ENCODE data around the gene PLCB1. TPM values are rescaled to one million over a fixed set of nuclear protein-coding genes. Genes with fewer than 3 reads are reported as not detected.

The PLCB1 gene
- total and polyA plus RNA-seq, 2 donors (not counting 1 experiment from before 2014, with no cell fraction given), result 13.4 to 23.3 TPM

GRCh38 chr20:8133851-8134451, 1.9 kb downstream of the PLCB1 start:
- H2AFZ ChIP-seq (ENCODE audit: low read length), result no peak overlapping the region
- H3K27me3 ChIP-seq (ENCODE audit: control insufficient read depth, insufficient read depth, low read length), result no peaks in the 10 kb centered on the region
- TF ChIP-seq CTCF (conservative IDR thresholded peaks at IDR 0.05 in 1 of 2, IDR thresholded peaks at IDR 0.05 in 1 of 2; ENCODE audit: low read depth in 1 of 2, low read length in 2 of 2) (no peak), EZH2 (IDR thresholded peaks at IDR 0.05; ENCODE audit: low read length, missing control alignments) (no peak)
- H4K20me1 ChIP-seq (ENCODE audit: control insufficient read depth, extremely low read depth, insufficient read depth, low read length), result no peaks in the 10 kb centered on the region
- no peak overlapping the region for H3K9ac ChIP-seq (ENCODE audit: insufficient read depth, low read length)
- H3K27ac ChIP-seq (ENCODE audit: insufficient read depth, low read length), result no peak overlapping the region
- H3K4me3 ChIP-seq (replicated peaks in 1 of 4; ENCODE audit: control extremely low read depth in 1 of 4, insufficient read depth in 1 of 4, low read depth in 3 of 4, low read length in 4 of 4), result peak overlapping the region in 3 of 4 experiments; percentile 45 to 81 (median 71)
- H3K9me3 ChIP-seq (ENCODE audit: control insufficient read depth, insufficient read depth, low read depth, low read length), result no peaks in the 10 kb centered on the region
- H3K4me1 ChIP-seq (ENCODE audit: control insufficient read depth, extremely low read depth, insufficient read depth, low read length), result peaks cover 2% of the 10 kb centered on the region
- H3K79me2 ChIP-seq (ENCODE audit: control insufficient read depth, insufficient read depth, low read length), result peaks cover 14% of the 10 kb centered on the region
- H3K36me3 ChIP-seq (ENCODE audit: control insufficient read depth, insufficient read depth, low read length), result no peaks in the 10 kb centered on the region
- DNase-seq (ENCODE audit: low read depth in 2 of 2), result no peak
- peak overlapping the region; percentile 87 for H3K4me2 ChIP-seq (ENCODE audit: extremely low read depth, insufficient read depth, low read length)

- Histone ChIP-seq H3K4me3 (replicated peaks in 1 of 4; ENCODE audit: control extremely low read depth in 1 of 4, insufficient read depth in 1 of 4, low read depth in 3 of 4, low read length in 4 of 4) (no peak overlapping the region), H3K9me3 (ENCODE audit: control insufficient read depth, insufficient read depth, low read depth, low read length) (no peaks in the 10 kb centered on the region), H3K27ac (ENCODE audit: insufficient read depth, low read length) (no peak overlapping the region), H4K20me1 (ENCODE audit: control insufficient read depth, extremely low read depth, insufficient read depth, low read length) (no peaks in the 10 kb centered on the region), H3K27me3 (ENCODE audit: control insufficient read depth, insufficient read depth, low read length) (no peaks in the 10 kb centered on the region), H3K4me2 (ENCODE audit: extremely low read depth, insufficient read depth, low read length) (no peak overlapping the region), H3K9ac (ENCODE audit: insufficient read depth, low read length) (no peak overlapping the region), H2AFZ (ENCODE audit: low read length) (no peak overlapping the region), H3K79me2 (ENCODE audit: control insufficient read depth, insufficient read depth, low read length) (peaks cover 6% of the 10 kb centered on the region), H3K4me1 (ENCODE audit: control insufficient read depth, extremely low read depth, insufficient read depth, low read length) (peaks cover 6% of the 10 kb centered on the region), H3K36me3 (ENCODE audit: control insufficient read depth, insufficient read depth, low read length) (no peaks in the 10 kb centered on the region)
- TF ChIP-seq EZH2 (IDR thresholded peaks at IDR 0.05; ENCODE audit: low read length, missing control alignments) (no peak), CTCF (conservative IDR thresholded peaks at IDR 0.05 in 1 of 2, IDR thresholded peaks at IDR 0.05 in 1 of 2; ENCODE audit: low read depth in 1 of 2, low read length in 2 of 2) (no peak)
- no peak for DNase-seq (ENCODE audit: low read depth in 2 of 2)
Observed at GRCh38 chr20:8139899-8140298, 7.8 kb downstream of the PLCB1 start.

GRCh38 chr20:8143474-8143873, 11.4 kb downstream of the PLCB1 start:
- no peaks in the 10 kb centered on the region for H3K27me3 ChIP-seq (ENCODE audit: control insufficient read depth, insufficient read depth, low read length)
- no peak for DNase-seq (ENCODE audit: low read depth in 2 of 2)

More at GRCh38 chr20:8143474-8143873, 11.4 kb downstream of the PLCB1 start:
- Histone ChIP-seq H3K4me3 (replicated peaks in 1 of 4; ENCODE audit: control extremely low read depth in 1 of 4, insufficient read depth in 1 of 4, low read depth in 3 of 4, low read length in 4 of 4) (no peak overlapping the region), H3K4me2 (ENCODE audit: extremely low read depth, insufficient read depth, low read length) (no peak overlapping the region), H3K27ac (ENCODE audit: insufficient read depth, low read length) (no peak overlapping the region), H4K20me1 (ENCODE audit: control insufficient read depth, extremely low read depth, insufficient read depth, low read length) (no peaks in the 10 kb centered on the region), H3K9me3 (ENCODE audit: control insufficient read depth, insufficient read depth, low read depth, low read length) (no peaks in the 10 kb centered on the region), H3K36me3 (ENCODE audit: control insufficient read depth, insufficient read depth, low read length) (no peaks in the 10 kb centered on the region), H3K79me2 (ENCODE audit: control insufficient read depth, insufficient read depth, low read length) (no peaks in the 10 kb centered on the region), H3K4me1 (ENCODE audit: control insufficient read depth, extremely low read depth, insufficient read depth, low read length) (peaks cover 11% of the 10 kb centered on the region), H3K9ac (ENCODE audit: insufficient read depth, low read length) (no peak overlapping the region), H2AFZ (ENCODE audit: low read length) (no peak overlapping the region)
- no peak for TF ChIP-seq CTCF (conservative IDR thresholded peaks at IDR 0.05 in 1 of 2, IDR thresholded peaks at IDR 0.05 in 1 of 2; ENCODE audit: low read depth in 1 of 2, low read length in 2 of 2)
- TF ChIP-seq EZH2 (IDR thresholded peaks at IDR 0.05; ENCODE audit: low read length, missing control alignments), result no peak
